Activated CD4-positive, alpha-beta T cell treated with anti-CD3 and anti-CD28 coated beads, Interleukin-2, amount 50 U/mL, for 24 hours (primary cell): ENCODE measurements around the gene DNPH1.

ENCODE experiments used
- DNase-seq, 2 donors: peaks; one replicate each; pipeline ENCODE4 v3.0.0-alpha.2; 2020; ENCODE audit warnings: low read depth in 1 of 2, low spot score in 1 of 2

DNPH1 gene

DNA sequence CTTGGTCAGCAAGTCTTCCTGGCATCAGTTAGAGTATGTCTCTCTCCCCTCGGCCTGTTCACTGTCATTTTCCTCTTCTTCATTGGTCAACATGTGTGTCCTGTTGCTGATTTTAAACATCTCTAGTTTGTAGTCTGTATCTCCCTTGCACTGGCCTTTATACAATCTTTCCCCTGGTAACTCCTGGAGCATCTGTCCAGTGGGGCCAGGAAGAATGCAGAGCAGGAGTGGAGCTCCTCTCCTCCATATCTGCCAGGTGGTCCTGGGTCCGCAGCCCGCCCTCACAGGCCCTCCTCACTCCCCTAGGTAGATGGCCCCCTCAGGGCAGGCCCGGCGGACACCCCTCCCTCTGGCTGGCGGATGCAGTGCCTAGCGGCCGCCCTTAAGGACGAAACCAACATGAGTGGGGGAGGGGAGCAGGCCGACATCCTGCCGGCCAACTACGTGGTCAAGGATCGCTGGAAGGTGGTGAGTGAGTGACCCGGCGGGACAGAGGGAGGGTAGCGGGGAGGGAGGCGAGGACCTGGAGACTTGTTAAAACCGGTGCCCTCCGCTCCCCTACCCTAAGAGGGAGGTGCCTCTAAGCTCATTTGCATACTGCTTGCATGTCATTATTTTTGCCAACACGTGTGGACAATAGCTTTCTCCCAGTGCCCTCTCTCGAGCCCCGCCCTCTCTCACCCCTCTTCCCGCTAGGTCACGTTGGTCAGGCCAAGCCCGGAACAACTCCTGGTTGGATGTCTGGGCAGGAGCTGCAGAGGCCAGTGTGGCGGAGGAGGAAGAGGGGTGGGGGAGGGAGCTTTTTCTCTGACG, 17.2 kb upstream of the DNPH1 start:
- DNase-seq, result no peak

DNA sequence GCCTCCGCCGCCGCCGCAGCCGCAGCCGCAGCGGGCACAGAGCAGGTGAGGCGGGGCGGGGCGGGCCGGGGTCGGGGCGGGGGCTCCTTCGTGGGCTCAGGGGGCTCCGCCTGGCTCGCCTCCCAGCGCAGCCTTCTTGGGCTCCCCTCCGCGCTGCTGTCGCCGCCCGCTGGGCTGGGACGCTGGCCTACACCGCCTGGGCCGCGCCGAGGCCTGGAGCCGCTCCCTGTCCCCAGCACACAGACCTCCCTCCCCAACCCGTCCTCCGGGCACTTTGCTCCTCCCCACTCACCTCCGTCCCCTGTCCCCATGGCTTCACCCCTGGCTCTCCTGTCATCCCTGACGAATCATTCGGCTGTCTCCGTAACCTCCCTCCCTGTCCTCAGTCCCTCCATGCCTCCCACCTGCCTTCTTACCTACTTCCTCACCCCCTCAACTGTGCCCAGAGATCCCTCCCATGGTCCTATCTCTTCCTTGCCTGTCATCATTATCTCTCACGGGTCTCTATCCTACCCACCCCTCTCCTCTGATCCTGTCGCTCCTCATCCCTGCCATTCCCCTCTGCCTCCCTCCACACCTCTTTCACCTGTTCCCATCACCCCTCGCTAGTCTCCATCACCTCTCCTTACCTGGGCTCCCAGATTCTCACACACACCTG, 14.5 kb upstream of the DNPH1 start:
- DNase-seq, result no peak

DNA sequence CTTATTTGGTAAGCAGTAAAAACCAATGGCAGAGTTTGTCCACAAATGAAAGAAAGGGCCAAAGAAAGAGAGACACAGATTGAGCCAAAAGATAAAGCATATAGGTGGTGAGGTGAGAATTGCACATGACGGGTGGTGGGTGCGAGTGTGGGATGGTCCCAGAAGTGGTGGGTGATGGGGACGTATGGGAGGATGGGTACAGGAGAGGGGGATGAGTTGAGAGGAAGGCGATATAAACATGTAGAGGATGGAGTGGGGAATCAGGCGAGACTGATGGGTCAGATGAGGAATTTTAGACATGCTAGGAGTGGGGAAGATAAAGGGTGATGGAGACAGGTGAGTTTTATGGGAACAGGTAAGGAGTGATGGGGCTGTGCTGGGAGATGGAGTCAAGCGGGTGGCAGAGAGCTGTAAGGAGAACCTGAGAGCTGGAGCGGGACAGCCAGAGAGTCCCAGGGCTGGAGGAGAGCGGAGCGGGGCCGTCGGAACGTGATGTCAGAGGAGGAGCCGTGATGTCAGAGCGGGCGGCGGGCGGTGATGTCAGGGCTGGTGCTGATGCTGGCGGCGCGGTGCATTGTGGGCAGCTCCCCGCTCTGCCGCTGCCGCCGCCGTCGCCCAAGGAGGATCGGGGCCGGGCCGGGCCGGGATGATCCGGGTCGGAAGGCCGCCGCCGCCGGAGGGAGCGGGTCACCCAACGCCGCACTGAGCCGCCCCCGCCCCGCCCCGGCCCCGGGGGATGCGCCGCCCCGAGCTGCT, 13.8 kb upstream of the DNPH1 start, which contains the start of gene TTBK1:
Gene TTBK1, plus strand, starts transcription at position 574 of the 756 bp plus-strand sequence. CDS start 3,180 bp downstream, outside the sequence.
- no peak for DNase-seq

DNA sequence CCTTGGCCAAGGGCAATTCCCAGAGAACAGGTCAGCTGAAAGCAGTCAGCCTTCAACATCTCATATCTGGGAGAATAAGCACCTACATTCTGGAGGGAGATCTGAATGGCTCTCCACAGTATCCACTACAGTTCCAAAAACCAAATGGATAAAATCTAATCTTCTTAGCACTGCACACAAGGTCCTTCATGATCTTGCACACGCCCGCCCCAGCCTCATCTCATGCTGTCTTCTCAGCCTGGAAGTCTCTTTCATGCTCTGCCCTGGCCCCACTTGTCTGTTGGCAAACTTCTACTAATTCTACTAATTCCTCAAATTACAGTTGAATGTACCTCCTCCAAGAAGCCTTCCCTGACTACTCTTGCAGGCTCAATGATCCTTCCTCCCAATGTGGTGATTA, 12.2 kb upstream of the DNPH1 start:
- DNase-seq, result no peak

DNA sequence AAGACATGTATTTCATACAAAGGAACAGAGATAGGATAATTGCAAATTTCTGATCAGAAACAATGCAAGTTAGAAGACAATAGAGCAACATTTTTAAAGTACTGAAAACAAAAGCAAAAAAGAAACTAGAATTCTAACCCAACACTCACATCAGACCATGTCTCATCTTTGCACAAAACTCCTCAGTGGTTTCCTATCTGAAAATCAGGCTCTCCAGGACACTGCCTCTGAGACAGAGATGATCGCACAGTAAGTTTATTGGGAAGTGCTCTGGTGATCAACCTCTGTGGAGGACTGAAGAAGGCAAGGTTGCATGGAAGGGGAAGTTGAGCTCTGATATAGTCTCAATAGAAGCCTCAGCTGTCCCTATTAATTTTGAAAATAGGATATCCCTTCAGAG, 11.7 kb upstream of the DNPH1 start:
- DNase-seq, result no peak

DNA sequence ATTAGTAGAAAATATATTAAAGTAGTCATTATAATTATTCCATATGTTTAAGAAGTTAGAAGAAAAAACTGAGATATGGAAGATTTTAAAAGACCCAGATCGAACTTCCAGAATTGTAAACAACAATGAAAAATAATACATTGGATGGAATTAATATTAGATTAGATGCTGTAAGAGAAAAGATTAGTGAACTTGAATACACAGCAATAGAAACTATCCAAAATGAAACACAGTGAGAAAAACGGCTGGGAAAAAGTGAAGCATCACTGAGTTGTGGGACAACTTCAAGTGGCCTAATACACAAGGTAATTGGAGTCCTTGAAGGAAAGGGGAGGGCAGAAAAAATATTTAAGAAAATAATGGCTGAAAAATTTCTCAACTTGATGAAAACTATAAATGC, 9.8 kb upstream of the DNPH1 start:
- no peak for DNase-seq

DNA sequence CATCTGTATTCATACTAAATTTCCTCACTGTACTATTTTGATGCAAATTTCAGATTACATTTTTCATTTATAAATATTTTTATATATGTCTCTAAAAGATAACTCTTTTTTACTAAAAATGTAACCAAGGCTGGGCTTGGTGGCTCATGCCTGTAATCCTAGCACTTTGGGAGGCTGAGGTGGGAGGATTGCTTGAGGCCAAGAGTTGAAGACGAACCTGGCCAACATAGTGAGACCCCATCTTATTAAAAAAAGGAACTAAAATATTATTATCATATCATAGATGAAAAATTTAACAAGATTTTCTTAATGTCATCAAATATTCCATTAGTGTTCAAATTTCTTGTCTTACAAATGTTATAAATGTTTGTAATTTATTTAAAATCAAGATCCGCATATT, 6.6 kb upstream of the DNPH1 start:
- no peak for DNase-seq

DNA sequence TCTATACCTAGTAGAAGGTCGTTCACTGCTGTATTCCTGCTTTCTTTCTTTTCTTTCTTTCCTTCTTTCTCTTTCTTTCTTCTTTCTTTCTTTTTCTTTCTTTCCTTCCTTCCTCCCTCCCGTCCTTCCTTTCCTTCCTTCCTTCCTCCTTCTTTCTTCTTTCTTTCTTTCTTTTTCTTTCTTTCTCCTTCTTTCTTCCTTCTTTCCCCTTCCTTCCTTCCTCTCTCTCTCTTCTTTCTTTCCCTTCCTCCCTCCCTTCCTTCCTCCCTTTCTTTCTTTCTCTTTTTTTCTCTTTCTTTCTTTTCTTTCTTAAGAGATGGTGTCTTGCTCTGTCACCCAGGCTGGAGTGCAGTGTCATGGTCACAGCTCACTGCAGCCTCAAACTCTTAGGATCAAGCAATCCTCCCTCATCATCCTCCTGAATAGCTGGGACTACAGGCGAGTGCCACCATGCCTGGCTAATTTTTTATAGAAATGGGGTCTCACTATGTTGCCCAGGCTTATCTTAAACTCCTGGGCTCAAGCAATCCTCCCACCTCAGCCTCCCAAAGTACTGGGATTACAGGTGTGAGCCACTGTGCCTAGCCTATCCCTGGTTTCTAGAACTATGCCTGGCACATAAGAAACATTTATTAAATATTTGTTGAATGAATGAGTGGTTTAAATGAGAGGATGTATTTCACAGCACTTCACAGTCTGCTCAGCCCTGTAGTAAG, 2.6 kb upstream of the DNPH1 start:
- no peak for DNase-seq

DNA sequence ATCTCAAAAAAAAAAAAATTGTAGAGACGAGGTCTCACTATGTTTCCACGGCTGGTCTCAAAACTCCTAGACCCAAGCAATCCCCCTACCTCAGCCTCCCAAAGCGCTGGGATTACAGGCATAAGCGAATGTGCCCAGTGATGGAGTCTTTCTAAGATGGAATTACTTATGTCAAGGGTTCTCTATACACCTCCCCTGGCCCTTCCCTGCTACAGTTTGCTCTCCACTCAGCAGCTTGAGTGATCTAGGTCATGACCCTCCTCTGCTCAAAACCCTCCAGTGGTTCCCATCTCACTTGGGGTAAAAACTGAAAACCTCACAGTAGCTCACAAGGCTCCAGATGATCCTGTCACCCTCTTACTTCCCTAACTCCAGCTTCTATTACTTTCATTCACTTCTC, 1.8 kb upstream of the DNPH1 start:
- DNase-seq, result no peak

DNA sequence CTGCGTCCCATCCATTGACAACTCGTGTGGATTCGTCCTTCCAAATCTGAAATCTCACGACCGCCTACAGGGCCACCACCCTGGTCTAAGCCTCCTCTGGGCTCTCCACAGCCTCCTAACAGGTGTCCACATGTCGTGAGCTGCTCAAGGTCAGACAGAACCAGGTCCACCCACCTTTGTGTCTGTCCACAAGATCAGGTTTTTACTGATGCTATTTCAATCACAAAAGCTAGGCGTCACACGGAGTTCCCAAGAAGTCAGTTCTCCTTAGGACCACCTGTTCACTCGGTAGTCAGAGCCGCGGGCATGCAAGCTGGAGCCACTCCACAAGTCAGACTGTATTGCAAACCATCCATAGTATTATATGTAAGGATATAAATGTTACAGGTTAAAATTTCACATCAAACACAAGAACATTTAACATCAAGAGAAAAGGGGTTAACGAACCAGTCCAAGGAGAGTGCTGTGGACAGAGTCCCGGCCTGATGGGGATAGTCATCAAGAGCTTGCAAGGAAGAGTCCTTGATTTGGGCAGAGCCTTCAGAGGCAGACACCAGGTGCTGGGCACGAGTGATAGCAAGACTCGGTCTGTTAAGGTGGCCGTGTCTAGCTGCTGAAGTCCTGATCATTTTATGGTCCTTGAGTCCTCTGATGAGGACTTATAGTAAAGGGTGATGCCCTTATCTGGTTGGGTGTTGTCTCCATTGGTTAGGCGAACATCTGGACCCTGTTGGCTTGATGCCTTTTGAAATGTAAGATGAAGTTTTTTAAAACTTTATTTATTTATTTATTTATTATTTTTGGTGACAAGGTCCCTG, 731 bp upstream of the DNPH1 start:
- no peak for DNase-seq

DNA sequence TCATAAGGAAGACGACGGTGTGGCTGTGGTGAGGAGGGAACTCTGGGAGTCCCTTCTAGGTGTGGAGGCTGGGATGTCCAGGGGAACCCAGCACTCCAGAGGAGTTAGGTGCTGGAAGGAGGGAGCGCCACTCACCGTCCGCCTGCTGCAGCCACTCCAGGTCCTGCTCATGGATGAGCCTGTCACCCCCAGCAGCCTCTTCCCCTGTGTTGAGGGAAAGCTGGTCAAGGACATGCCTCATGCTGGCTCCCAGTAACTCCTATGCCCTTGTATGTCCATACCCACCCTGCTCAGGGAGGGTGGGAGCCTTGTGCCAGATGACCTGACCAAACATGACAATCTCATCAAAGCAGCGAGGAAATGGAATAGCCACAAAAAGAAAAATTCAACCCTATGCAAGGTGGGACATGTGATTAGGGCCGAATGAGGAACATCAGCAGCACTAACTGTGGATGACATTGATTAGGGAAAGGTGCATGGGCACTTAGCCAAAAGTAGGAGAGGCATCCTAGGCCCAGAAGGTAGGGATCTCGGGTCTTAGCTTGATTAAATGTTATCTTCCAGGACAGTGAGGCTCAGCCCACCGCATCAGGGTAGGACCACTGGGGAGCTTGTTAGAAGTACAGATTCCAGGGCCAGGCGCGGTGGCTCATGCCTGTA, 3.0 kb downstream of the DNPH1 start:
- no peak for DNase-seq

DNA sequence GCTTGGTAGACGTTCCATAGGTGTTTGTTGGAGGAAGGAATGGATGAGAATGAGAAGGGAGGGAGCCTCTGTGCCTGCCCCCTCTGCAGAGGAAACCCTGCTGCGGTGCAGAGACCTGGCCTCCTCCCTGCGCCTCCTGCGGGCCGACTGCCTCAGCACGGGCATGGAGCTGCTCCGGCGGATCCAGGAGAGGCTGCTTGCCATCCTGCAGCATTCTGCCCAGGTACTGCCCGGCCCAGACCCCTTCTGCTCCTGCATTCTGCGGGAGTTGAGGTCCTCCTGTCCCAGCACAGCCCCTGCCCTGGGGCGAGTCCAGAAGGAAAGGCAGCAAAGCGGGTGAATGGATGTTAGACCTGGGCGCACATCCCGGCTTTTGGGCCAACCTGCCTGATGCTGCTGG, 6.1 kb downstream of the DNPH1 start:
- no peak for DNase-seq

DNA sequence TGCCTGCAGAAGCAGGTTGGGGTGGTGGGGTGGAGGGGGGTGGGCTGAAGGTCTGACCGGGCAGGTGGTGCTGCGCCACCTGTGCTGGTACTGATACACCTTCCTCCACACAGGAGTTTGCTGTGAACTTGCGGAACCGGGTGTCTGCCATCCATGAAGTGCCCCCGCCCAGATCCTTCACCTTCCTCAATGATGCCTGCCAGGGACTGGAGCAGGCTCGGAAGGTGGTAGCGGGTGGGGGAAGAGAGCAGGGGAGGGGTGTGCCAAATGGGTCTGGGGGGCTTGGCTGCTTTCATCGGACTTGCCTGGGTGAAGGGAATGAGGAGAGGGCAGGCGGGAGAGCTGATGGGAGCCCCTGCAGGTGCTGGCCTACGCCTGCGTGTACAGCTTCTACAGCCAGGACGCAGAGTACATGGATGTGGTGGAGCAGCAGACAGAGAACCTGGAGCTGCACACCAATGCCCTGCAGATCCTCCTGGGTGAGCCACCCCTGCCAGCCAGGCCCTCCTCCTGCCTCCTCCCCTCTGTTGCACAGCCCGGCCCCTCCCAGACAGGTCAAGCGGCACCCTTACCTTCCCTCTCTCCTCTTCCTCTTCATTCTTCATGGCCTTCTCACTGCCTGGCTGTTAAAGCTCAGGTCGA, 6.7 kb downstream of the DNPH1 start:
- no peak for DNase-seq

DNA sequence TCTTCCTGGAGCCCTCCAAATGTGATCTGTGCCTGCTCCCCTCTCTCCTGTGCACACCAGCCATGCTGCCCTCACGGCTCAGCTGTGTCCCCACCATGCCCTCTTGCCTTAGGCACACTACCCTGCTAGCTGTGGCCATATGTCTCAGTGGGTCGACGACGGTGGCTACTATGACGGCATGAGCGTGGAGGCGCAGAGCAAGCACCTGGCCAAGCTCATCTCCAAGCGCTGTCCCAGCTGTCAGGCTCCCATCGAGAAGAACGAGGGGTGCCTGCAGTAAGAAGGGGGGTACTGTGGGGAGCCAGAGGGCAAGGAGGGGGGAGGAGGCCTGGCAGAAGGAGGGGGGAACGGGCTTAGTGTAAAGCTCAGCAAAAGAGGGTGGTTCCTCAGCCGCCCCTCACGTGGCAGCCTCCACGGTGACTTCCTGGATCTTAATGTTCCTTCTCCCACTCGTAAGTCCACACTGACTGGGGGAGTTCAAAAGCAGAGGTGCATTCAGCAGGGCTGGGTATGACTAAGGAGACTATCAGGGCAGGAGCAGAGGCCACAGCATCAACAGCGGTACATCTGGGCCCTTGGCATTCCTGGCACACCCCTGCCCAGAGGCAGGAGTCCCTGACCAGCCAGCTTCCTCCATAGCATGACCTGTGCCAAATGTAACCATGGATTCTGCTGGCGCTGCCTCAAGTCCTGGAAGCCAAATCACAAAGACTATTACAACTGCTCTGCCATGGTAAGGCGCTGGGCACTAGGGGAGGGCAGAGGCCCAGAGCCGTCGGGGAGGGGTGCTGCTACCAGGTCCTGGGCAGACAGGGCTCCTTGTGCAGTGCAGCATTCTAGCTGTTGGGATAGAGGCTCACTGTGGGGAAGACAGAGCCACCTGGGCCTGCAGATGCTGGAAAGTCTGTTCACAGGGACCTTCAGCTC, 8.0 kb downstream of the DNPH1 start:
- DNase-seq, result no peak

DNA sequence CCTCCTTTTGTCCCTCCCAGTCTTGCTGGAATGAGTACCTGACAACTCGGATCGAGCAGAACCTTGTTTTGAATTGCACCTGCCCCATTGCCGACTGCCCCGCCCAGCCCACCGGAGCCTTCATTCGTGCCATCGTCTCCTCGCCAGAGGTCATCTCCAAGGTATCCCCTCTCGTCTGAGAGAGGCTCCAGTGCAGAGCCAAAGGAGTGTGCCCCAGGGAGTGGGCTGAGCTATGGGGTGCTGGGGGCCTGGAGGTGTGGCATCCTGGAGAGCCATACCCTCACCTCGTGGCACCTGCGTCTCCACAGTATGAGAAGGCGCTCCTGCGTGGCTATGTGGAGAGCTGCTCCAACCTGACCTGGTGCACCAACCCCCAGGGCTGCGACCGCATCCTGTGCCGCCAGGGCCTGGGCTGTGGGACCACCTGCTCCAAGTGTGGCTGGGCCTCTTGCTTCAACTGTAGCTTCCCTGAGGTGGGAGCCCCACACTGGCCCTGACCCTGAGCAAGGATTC, 8.8 kb downstream of the DNPH1 start:
- no peak for DNase-seq

DNA sequence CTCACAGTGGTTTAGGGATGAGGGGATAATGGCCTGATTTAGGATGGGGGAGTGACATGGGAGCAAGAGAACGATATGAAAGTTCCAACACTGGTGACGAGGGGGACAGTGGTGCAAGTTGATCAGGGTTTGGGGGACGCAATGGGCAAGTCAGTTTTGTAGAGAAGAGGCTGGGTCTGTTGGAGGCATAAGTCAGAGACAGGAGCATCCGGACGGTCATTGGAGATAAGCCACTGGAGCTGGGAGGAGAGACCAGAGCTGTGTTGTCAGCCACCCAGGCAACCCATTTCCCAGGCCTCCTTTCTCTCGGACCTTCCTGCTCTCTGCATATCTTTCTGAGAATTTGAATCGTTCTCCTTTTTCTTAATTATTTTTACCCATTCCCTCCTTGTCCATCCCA, 9.5 kb downstream of the DNPH1 start:
- no peak for DNase-seq

DNA sequence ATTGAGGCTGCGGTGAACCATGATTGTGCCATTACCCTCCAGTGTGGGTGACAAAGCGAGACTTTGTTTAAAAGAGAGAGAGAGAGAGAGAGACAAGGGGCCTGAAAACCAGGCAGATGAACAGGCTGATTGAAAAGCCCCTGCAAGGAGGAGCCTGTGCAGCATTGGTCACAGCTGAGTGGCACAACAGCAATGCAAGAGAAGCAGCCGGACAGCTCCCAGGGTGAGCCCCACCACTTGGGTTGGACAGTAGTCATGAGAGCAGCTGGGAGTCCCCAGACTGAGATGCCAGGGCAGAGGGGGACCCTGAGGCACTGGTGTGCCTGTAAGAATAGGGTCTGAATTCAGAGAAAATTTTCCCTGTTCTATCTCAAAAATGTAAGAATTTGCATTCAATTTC, 10.2 kb downstream of the DNPH1 start:
- no peak for DNase-seq

DNA sequence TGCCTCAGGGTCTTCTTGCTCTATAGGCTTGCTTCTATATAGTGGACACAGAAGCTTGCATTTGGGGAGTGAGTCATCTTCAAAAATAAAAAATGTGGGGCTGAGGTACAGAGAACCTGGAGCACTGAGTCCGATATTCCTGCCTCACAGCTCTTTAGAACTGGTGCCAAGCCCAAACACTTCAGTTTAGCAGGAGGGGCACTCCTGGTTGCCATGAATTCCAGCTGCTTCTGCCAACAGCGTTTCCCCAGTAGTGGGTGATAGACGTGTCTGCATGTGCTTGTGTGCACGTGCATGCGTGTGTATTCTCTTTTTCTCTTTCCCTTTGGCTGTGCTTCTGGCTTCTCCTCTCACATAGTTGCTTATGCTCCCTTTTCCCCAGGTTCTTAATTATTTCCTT, 11.9 kb downstream of the DNPH1 start:
- DNase-seq, result no peak
